ENCODE results near the gene CDKL2. TPM values are rescaled to one million over a fixed set of nuclear protein-coding genes. Genes with fewer than 3 reads are reported as not detected.

Gene CDKL2
- total RNA-seq, 1 experiment from 2014 or later: 1.5 TPM

- H3K27me3 Mint-ChIP-seq (ENCODE audit: low read depth): no peaks in the 10 kb centered on the region
- no peaks in the 10 kb centered on the region for H3K9me3 Mint-ChIP-seq
- Histone ChIP-seq H3K79me1 (ENCODE audit: insufficient read depth, low read depth, low read length, poor library complexity, severe bottlenecking) (no peaks in the 10 kb centered on the region), H3K79me2 (ENCODE audit: insufficient read depth, low read length) (no peaks in the 10 kb centered on the region), H4K8ac (replicated peaks; ENCODE audit: insufficient read length, low read depth, low read length) (no peak overlapping the region), H3K18ac (ENCODE audit: insufficient read length, low read depth, low read length) (no peak overlapping the region), H3K23ac (ENCODE audit: insufficient read length, low read depth, low read length) (no peak overlapping the region), H2BK12ac (ENCODE audit: insufficient read length, low read depth, low read length) (no peak overlapping the region), H3K9me3 (ENCODE audit: control insufficient read depth, low read depth, low read length) (no peaks in the 10 kb centered on the region), H4K91ac (ENCODE audit: insufficient read length, low read depth, low read length) (no peak overlapping the region), H2AK5ac (ENCODE audit: insufficient read length, low read length) (no peak overlapping the region), H3T11ph (ENCODE audit: low read length) (no peak overlapping the region), H2AFZ (ENCODE audit: low read length) (no peak overlapping the region), H2BK20ac (ENCODE audit: low read depth, low read length, poor library complexity, severe bottlenecking) (no peak overlapping the region), H3K9ac (ENCODE audit: extremely low read depth, insufficient read length, low read length) (no peak overlapping the region), H3K4me2 (ENCODE audit: insufficient read depth, insufficient read length, low read length) (no peak overlapping the region), H3K27ac (ENCODE audit: insufficient read length, low read depth, low read length) (no peak overlapping the region), H3K23me2 (ENCODE audit: insufficient read length, low read depth, low read length, poor library complexity, severe bottlenecking) (no peaks in the 10 kb centered on the region), H3K27me3 (ENCODE audit: insufficient read depth, low read length) (no peaks in the 10 kb centered on the region), H3K4ac (ENCODE audit: low read depth, low read length) (no peak overlapping the region), H2BK15ac (ENCODE audit: low read depth, low read length) (no peak overlapping the region), H2BK120ac (ENCODE audit: low read depth, low read length, poor library complexity, severe bottlenecking) (no peak overlapping the region), H3K4me1 (ENCODE audit: insufficient read depth, low read length) (no peaks in the 10 kb centered on the region), H3K56ac (ENCODE audit: insufficient read length, low read depth, low read length) (no peak overlapping the region), H4K5ac (ENCODE audit: insufficient read length, low read depth, low read length) (no peak overlapping the region), H3K14ac (ENCODE audit: insufficient read depth, low read length) (no peak overlapping the region), H4K20me1 (ENCODE audit: control insufficient read depth, insufficient read depth, insufficient read length) (no peaks in the 10 kb centered on the region), H2BK5ac (ENCODE audit: insufficient read length, low read length) (no peak overlapping the region)
- no peaks in the 10 kb centered on the region for H3K4me1 Mint-ChIP-seq
- TF ChIP-seq CTCF (conservative IDR thresholded peaks at IDR 0.05): no peak
- H3K4me3 Mint-ChIP-seq: no peak overlapping the region
- WGBS (ENCODE audit: extremely low coverage, insufficient read length, low lambda C conversion rate): no CpG with 5 or more reads among the region's 5 CpGs
- H3K36me3 Mint-ChIP-seq (ENCODE audit: insufficient read depth in 1 of 3, low read depth in 3 of 3): no peaks in the 10 kb centered on the region
- no peak overlapping the region for H3K27ac Mint-ChIP-seq
- no peak for DNase-seq
Observed at GRCh38 chr4:75623026-75623425, 7.3 kb downstream of the CDKL2 start.

All from H9 (cell line).